GM23338 (cell line): ENCODE data around the gene WIF1. TPM values are rescaled to one million over a fixed set of nuclear protein-coding genes. Genes with fewer than 3 reads are reported as not detected.
A peak's percentile ranks its signal among the peaks of the same experiment; 100 is the strongest.

Source experiments
- ATAC-seq: fragments of 200-7000 bp; cut with Tn5 transposase; 3 replicates; pipeline ENCODE4 v1.9.1; 2020
- DNase-seq: peaks from one replicate; pipeline ENCODE4 v3.0.0-alpha.2; 2015; ENCODE audit warnings: low spot score
- H2AFZ ChIP-seq: fragments of 200-600 bp; sonication (generic); 2 replicates; pipeline ENCODE4 v1.8.0; 2016; ENCODE audit warnings: antibody characterized with exemption, mild to moderate bottlenecking, moderate library complexity
- H3F3A ChIP-seq: fragments of 200-600 bp; sonication (generic); replicated peaks from 2 replicates; pipeline ENCODE4 v1.8.0; 2017; ENCODE audit warnings: antibody characterized with exemption, mixed run types, low read depth
- H3K27ac ChIP-seq: fragments of 200-600 bp; sonication (generic); 2 replicates; pipeline ENCODE4 v1.6.1; 2016; ENCODE audit warnings: low read depth
- H3K27me3 ChIP-seq: fragments of 200-600 bp; sonication (generic); 2 replicates; pipeline ENCODE4 v1.8.0; 2016; ENCODE audit warnings: mild to moderate bottlenecking, mixed run types, moderate library complexity; ENCODE audit not compliant: insufficient read depth
- H3K36me3 ChIP-seq: fragments of 200-600 bp; sonication (generic); 2 replicates; pipeline ENCODE4 v1.8.0; 2016; ENCODE audit warnings: mild to moderate bottlenecking; ENCODE audit not compliant: insufficient read depth
- H3K4me1 ChIP-seq: fragments of 200-600 bp; sonication (generic); 2 replicates; pipeline ENCODE4 v1.8.0; 2016; ENCODE audit warnings: mild to moderate bottlenecking, moderate library complexity; ENCODE audit not compliant: insufficient read depth
- H3K4me2 ChIP-seq: fragments of 200-600 bp; sonication (generic); 2 replicates; pipeline ENCODE4 v1.7.1; 2017; ENCODE audit warnings: mixed run types
- H3K4me3 ChIP-seq: fragments of 200-600 bp; sonication (generic); 2 replicates; pipeline ENCODE4 v1.6.1; 2016; ENCODE audit warnings: mixed run types
- H3K79me2 ChIP-seq: fragments of 200-600 bp; sonication (generic); replicated peaks from 2 replicates; pipeline ENCODE4 v1.8.0; 2017; ENCODE audit warnings: mild to moderate bottlenecking; ENCODE audit not compliant: insufficient read depth
- H3K9me2 ChIP-seq: fragments of 200-600 bp; sonication (generic); 2 replicates; pipeline ENCODE4 v1.8.0; 2017; ENCODE audit not compliant: insufficient read depth
- H4K20me1 ChIP-seq: fragments of 200-600 bp; sonication (generic); replicated peaks from 2 replicates; pipeline ENCODE4 v1.8.0; 2017; ENCODE audit warnings: mild to moderate bottlenecking; ENCODE audit not compliant: insufficient read depth
- H3K27ac Mint-ChIP-seq: 2 replicates; pipeline ENCODE4 v1.8.0; 2020; ENCODE audit warnings: inconsistent platforms, mild to moderate bottlenecking, moderate library complexity, mixed read lengths
- H3K27me3 Mint-ChIP-seq: 3 replicates; pipeline ENCODE4 v1.8.0; 2022; ENCODE audit warnings: low read depth, mild to moderate bottlenecking, moderate library complexity, mixed read lengths, inconsistent platforms; ENCODE audit not compliant: insufficient read depth, poor library complexity
- H3K36me3 Mint-ChIP-seq: 3 replicates; pipeline ENCODE4 v1.8.0; 2021; ENCODE audit warnings: low read depth, mild to moderate bottlenecking, inconsistent platforms, moderate library complexity, mixed read lengths
- H3K4me1 Mint-ChIP-seq: 3 replicates; pipeline ENCODE4 v1.8.0; 2020; ENCODE audit warnings: mild to moderate bottlenecking, inconsistent platforms, mixed read lengths
- H3K4me3 Mint-ChIP-seq: 3 replicates; pipeline ENCODE4 v1.8.0; 2021; ENCODE audit warnings: moderate library complexity, mild to moderate bottlenecking, inconsistent platforms, mixed read lengths
- H3K9me3 Mint-ChIP-seq: 3 replicates; pipeline ENCODE4 v1.8.0; 2020; ENCODE audit warnings: moderate library complexity, mild to moderate bottlenecking, inconsistent platforms, mixed read lengths
- CREB1 ChIP-seq: fragments of 250-450 bp; sonication (Bioruptor Pico); IDR thresholded peaks from 2 replicates; pipeline ENCODE4 v1.5.0; 2020; ENCODE audit warnings: low read depth, mild to moderate bottlenecking, moderate library complexity
- EZH2 ChIP-seq: fragments of 200-600 bp; sonication (generic); IDR thresholded peaks from one replicate; pipeline ENCODE4 v1.8.0; 2017; ENCODE audit warnings: antibody characterized with exemption, mild to moderate bottlenecking, low read depth; ENCODE audit not compliant: unreplicated experiment
- JUNB ChIP-seq: IDR thresholded peaks from one replicate; pipeline ENCODE4 v1.6.1; 2016; ENCODE audit warnings: antibody characterized with exemption; ENCODE audit not compliant: unreplicated experiment
- STAT1 ChIP-seq: IDR thresholded peaks from one replicate; pipeline ENCODE4 v1.6.1; 2016; ENCODE audit warnings: antibody characterized with exemption; ENCODE audit not compliant: unreplicated experiment
- ZNF331 ChIP-seq: fragments of 250-450 bp; sonication (Bioruptor Pico); IDR thresholded peaks from 2 replicates; pipeline ENCODE4 v1.5.0; 2020; ENCODE audit warnings: low read depth, mild to moderate bottlenecking, moderate library complexity
- polyA plus RNA-seq: library from polyadenylated mRNA; unstranded; fragments of >200 nt; fragmentation: Nextera tagmentation; extraction: Ambion mirVana; gene quantifications from 2 replicates; pipeline ENCODE4 v1.2.1, GENCODE V29; 2016
- total RNA-seq: library from RNA; depleted of rRNA; stranded (reverse); fragments of >200 nt; shearing (Covaris generic); gene quantifications from 2 replicates; pipeline ENCODE4 v1.2.3, GENCODE V29; 2014
- TF ChIP-seq, protein P1 (sequence below): fragments of 250-450 bp; sonication (Bioruptor Pico); IDR thresholded peaks from 2 replicates; pipeline ENCODE4 v1.5.0; 2020; ENCODE audit warnings: mild to moderate bottlenecking, moderate library complexity
- TF ChIP-seq, protein P2 (sequence below): IDR thresholded peaks from one replicate; pipeline ENCODE4 v1.6.1; 2018; ENCODE audit warnings: antibody characterized with exemption; ENCODE audit not compliant: unreplicated experiment
- TF ChIP-seq, protein P3 (sequence below), 2 experiments: fragments of 200-600 bp in 1 of 2; sonication (generic) in 1 of 2; conservative IDR thresholded peaks; 2 replicates each; pipeline versions ENCODE4 v1.5.1 to v1.6.1; 2016 to 2017; ENCODE audit warnings: antibody characterized with exemption in 2 of 2, low read depth in 2 of 2, mild to moderate bottlenecking in 2 of 2, moderate library complexity in 1 of 2
- TF ChIP-seq, protein P4 (sequence below): IDR thresholded peaks from 2 replicates; pipeline ENCODE4 v1.6.1; 2016; ENCODE audit warnings: antibody characterized with exemption

The WIF1 gene
- total and polyA plus RNA-seq, 2 experiments from 2014 or later, result 4.1 to 4.2 TPM

DNA sequence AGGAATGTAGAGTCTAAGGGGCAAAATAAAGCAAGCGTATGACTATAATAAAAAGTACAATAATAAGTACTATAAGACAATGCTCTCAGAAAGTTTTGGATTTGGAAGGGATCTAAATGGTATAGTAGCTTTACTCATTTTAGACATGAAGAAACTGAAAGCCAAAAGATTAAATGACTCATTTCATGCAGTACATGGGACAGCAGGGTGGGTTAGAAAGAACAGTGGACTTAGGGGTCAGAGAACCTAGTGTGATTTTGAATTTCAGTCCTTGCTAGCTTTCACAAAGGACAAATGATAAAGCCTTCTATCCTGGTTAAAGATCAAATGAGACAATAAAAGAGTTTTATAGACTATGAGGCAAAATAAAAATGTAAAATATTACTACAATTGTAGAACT is 41.5 kb upstream of the WIF1 start:
- ATAC-seq, result no peak
- no peaks in the 10 kb centered on the region for H3K36me3 Mint-ChIP-seq
- H3F3A ChIP-seq, result no peaks in the 10 kb centered on the region

DNA sequence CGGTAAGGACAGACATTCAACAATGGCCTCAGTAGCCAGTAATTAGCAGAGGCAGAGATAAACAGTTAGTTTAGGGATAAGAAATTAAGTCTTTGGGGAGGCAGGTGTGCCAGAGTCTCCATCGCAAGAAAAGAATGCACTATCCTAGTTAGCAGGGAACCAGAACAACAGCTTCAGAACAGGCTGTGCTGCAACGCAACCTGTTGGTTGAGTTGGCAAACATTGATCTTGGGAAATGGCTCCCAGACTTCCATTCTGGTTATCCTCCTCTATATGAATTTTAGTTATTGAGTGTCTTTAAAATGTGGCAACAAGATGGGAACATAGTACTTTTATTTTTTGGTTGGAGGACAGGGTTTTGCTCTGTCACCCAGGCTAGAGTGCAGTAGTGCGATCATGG is 36.0 kb upstream of the WIF1 start:
- Histone ChIP-seq H3K4me3 (no peak overlapping the region), H3F3A (no peaks in the 10 kb centered on the region), H3K4me2 (0 out of 2 replicates have a peak overlapping the region, but pooled peaks have one; percentile 0), H4K20me1 (no peaks in the 10 kb centered on the region), H3K27me3 (no peaks in the 10 kb centered on the region), H3K27ac (no peak overlapping the region), H3K36me3 (no peaks in the 10 kb centered on the region), H3K9me2 (peaks cover 7% of the 10 kb centered on the region; the same call in 1 of the 2 replicates), H2AFZ (peak overlapping the region; percentile 15), H3K79me2 (no peaks in the 10 kb centered on the region), H3K4me1 (0 out of 2 replicates have a peak, but pooled peaks cover 8% of the 10 kb centered on the region)
- ATAC-seq (no peak), DNase-seq (no peak)
- Mint-ChIP-seq H3K27ac (no peak overlapping the region), H3K36me3 (no peaks in the 10 kb centered on the region), H3K4me1 (peaks cover 8% of the 10 kb centered on the region), H3K4me3 (no peak overlapping the region), H3K9me3 (no peaks in the 10 kb centered on the region), H3K27me3 (no peaks in the 10 kb centered on the region)
- TF ChIP-seq ZNF331 (no peak), STAT1 (no peak), CREB1 (CRISPR knock-in tag) (no peak), JUNB (no peak), EZH2 (no peak)
- TF ChIP-seq, protein P1, sequence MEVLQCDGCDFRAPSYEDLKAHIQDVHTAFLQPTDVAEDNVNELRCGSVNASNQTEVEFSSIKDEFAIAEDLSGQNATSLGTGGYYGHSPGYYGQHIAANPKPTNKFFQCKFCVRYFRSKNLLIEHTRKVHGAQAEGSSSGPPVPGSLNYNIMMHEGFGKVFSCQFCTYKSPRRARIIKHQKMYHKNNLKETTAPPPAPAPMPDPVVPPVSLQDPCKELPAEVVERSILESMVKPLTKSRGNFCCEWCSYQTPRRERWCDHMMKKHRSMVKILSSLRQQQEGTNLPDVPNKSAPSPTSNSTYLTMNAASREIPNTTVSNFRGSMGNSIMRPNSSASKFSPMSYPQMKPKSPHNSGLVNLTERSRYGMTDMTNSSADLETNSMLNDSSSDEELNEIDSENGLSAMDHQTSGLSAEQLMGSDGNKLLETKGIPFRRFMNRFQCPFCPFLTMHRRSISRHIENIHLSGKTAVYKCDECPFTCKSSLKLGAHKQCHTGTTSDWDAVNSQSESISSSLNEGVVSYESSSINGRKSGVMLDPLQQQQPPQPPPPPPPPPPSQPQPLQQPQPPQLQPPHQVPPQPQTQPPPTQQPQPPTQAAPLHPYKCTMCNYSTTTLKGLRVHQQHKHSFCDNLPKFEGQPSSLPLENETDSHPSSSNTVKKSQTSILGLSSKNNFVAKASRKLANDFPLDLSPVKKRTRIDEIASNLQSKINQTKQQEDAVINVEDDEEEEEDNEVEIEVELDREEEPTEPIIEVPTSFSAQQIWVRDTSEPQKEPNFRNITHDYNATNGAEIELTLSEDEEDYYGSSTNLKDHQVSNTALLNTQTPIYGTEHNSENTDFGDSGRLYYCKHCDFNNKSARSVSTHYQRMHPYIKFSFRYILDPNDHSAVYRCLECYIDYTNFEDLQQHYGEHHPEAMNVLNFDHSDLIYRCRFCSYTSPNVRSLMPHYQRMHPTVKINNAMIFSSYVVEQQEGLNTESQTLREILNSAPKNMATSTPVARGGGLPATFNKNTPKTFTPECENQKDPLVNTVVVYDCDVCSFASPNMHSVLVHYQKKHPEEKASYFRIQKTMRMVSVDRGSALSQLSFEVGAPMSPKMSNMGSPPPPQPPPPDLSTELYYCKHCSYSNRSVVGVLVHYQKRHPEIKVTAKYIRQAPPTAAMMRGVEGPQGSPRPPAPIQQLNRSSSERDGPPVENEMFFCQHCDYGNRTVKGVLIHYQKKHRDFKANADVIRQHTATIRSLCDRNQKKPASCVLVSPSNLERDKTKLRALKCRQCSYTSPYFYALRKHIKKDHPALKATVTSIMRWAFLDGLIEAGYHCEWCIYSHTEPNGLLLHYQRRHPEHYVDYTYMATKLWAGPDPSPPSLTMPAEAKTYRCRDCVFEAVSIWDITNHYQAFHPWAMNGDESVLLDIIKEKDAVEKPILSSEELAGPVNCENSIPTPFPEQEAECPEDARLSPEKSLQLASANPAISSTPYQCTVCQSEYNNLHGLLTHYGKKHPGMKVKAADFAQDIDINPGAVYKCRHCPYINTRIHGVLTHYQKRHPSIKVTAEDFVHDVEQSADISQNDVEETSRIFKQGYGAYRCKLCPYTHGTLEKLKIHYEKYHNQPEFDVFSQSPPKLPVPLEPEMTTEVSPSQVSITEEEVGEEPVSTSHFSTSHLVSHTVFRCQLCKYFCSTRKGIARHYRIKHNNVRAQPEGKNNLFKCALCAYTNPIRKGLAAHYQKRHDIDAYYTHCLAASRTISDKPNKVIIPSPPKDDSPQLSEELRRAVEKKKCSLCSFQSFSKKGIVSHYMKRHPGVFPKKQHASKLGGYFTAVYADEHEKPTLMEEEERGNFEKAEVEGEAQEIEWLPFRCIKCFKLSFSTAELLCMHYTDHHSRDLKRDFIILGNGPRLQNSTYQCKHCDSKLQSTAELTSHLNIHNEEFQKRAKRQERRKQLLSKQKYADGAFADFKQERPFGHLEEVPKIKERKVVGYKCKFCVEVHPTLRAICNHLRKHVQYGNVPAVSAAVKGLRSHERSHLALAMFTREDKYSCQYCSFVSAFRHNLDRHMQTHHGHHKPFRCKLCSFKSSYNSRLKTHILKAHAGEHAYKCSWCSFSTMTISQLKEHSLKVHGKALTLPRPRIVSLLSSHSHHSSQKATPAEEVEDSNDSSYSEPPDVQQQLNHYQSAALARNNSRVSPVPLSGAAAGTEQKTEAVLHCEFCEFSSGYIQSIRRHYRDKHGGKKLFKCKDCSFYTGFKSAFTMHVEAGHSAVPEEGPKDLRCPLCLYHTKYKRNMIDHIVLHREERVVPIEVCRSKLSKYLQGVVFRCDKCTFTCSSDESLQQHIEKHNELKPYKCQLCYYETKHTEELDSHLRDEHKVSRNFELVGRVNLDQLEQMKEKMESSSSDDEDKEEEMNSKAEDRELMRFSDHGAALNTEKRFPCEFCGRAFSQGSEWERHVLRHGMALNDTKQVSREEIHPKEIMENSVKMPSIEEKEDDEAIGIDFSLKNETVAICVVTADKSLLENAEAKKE (CRISPR knock-in tag), result no peak
- TF ChIP-seq, protein P2, sequence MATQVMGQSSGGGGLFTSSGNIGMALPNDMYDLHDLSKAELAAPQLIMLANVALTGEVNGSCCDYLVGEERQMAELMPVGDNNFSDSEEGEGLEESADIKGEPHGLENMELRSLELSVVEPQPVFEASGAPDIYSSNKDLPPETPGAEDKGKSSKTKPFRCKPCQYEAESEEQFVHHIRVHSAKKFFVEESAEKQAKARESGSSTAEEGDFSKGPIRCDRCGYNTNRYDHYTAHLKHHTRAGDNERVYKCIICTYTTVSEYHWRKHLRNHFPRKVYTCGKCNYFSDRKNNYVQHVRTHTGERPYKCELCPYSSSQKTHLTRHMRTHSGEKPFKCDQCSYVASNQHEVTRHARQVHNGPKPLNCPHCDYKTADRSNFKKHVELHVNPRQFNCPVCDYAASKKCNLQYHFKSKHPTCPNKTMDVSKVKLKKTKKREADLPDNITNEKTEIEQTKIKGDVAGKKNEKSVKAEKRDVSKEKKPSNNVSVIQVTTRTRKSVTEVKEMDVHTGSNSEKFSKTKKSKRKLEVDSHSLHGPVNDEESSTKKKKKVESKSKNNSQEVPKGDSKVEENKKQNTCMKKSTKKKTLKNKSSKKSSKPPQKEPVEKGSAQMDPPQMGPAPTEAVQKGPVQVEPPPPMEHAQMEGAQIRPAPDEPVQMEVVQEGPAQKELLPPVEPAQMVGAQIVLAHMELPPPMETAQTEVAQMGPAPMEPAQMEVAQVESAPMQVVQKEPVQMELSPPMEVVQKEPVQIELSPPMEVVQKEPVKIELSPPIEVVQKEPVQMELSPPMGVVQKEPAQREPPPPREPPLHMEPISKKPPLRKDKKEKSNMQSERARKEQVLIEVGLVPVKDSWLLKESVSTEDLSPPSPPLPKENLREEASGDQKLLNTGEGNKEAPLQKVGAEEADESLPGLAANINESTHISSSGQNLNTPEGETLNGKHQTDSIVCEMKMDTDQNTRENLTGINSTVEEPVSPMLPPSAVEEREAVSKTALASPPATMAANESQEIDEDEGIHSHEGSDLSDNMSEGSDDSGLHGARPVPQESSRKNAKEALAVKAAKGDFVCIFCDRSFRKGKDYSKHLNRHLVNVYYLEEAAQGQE, result no peak
- TF ChIP-seq, protein P3, sequence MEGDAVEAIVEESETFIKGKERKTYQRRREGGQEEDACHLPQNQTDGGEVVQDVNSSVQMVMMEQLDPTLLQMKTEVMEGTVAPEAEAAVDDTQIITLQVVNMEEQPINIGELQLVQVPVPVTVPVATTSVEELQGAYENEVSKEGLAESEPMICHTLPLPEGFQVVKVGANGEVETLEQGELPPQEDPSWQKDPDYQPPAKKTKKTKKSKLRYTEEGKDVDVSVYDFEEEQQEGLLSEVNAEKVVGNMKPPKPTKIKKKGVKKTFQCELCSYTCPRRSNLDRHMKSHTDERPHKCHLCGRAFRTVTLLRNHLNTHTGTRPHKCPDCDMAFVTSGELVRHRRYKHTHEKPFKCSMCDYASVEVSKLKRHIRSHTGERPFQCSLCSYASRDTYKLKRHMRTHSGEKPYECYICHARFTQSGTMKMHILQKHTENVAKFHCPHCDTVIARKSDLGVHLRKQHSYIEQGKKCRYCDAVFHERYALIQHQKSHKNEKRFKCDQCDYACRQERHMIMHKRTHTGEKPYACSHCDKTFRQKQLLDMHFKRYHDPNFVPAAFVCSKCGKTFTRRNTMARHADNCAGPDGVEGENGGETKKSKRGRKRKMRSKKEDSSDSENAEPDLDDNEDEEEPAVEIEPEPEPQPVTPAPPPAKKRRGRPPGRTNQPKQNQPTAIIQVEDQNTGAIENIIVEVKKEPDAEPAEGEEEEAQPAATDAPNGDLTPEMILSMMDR (conservative IDR thresholded peaks at IDR 0.05; ENCODE audit: low read depth in 2 of 2), result no peak; a peak in 1 of 4 replicates
- TF ChIP-seq, protein P4, sequence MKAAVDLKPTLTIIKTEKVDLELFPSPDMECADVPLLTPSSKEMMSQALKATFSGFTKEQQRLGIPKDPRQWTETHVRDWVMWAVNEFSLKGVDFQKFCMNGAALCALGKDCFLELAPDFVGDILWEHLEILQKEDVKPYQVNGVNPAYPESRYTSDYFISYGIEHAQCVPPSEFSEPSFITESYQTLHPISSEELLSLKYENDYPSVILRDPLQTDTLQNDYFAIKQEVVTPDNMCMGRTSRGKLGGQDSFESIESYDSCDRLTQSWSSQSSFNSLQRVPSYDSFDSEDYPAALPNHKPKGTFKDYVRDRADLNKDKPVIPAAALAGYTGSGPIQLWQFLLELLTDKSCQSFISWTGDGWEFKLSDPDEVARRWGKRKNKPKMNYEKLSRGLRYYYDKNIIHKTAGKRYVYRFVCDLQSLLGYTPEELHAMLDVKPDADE, result no peak

More for the DNA sequence above, 41.5 kb upstream of the WIF1 start:
- no peak overlapping the region for H3K4me2 ChIP-seq
- H3K27ac ChIP-seq, result no peak overlapping the region
- no peak for TF ChIP-seq STAT1
- TF ChIP-seq ZNF331, result no peak
- H3K4me3 Mint-ChIP-seq, result no peak overlapping the region
- no peaks in the 10 kb centered on the region for H4K20me1 ChIP-seq
- H3K27me3 Mint-ChIP-seq, result peaks cover 4% of the 10 kb centered on the region
- H3K4me3 ChIP-seq, result no peak overlapping the region
- H3K4me1 ChIP-seq, result no peaks in the 10 kb centered on the region
- H3K9me3 Mint-ChIP-seq, result no peaks in the 10 kb centered on the region
- no peaks in the 10 kb centered on the region for H3K36me3 ChIP-seq
- H3K4me1 Mint-ChIP-seq, result no peaks in the 10 kb centered on the region
- H3K9me2 ChIP-seq, result no peaks in the 10 kb centered on the region
- no peak overlapping the region for H3K27ac Mint-ChIP-seq
- H3K79me2 ChIP-seq, result no peaks in the 10 kb centered on the region
- DNase-seq, result no peak
- H2AFZ ChIP-seq, result no peak overlapping the region
- no peaks in the 10 kb centered on the region for H3K27me3 ChIP-seq
